HG03064 (cell line): ENCODE results near the gene HTR4.
"Not testable (repeated sequence)": the region's sequence is repeated elsewhere in the genome, so short reads cannot be mapped to it uniquely, and the experiment has no call there.

Source experiments
- ATAC-seq: cut with Tn5 transposase; IDR thresholded peaks from one replicate; pipeline ENCODE4 v1.9.1; 2021; ENCODE audit warnings: low read depth; ENCODE audit not compliant: unreplicated experiment

The HTR4 gene

GRCh38 chr5:148541054-148541835 is 113.1 kb downstream of the HTR4 start:
- ATAC-seq, result no peak

- ATAC-seq, result no peak
These were observed 113.7 kb downstream of the HTR4 start for GRCh38 chr5:148540647-148541046.

GRCh38 chr5:148539851-148540250 is 114.5 kb downstream of the HTR4 start:
- no peak for ATAC-seq

GRCh38 chr5:148535190-148535589 is 119.1 kb downstream of the HTR4 start:
- no peak for ATAC-seq

- ATAC-seq, result no peak
These were observed 121.2 kb downstream of the HTR4 start for GRCh38 chr5:148532969-148533670.

- ATAC-seq, result not testable (repeated sequence)
These were observed 124.9 kb downstream of the HTR4 start for GRCh38 chr5:148529450-148529849.

GRCh38 chr5:148524721-148525120 is 129.6 kb downstream of the HTR4 start:
- no peak for ATAC-seq

- no peak for ATAC-seq
These were observed 131.2 kb downstream of the HTR4 start for GRCh38 chr5:148523139-148523538.

GRCh38 chr5:148515460-148515859 is 138.9 kb downstream of the HTR4 start:
- ATAC-seq, result no peak

- no peak for ATAC-seq
These were observed 140.0 kb downstream of the HTR4 start for GRCh38 chr5:148514344-148514743.

GRCh38 chr5:148512498-148512897 is 141.8 kb downstream of the HTR4 start:
- no peak for ATAC-seq

GRCh38 chr5:148511810-148512347 is 142.4 kb downstream of the HTR4 start:
- ATAC-seq, result peak; percentile 90

GRCh38 chr5:148509893-148510292 is 144.4 kb downstream of the HTR4 start:
- no peak for ATAC-seq

- no peak for ATAC-seq
These were observed 146.7 kb downstream of the HTR4 start for GRCh38 chr5:148507648-148508047.

- ATAC-seq, result no peak
These were observed 154.9 kb downstream of the HTR4 start for GRCh38 chr5:148499452-148499851.

- no peak for ATAC-seq
These were observed 156.6 kb downstream of the HTR4 start for GRCh38 chr5:148497757-148498156.

- no peak for ATAC-seq
These were observed 162.0 kb downstream of the HTR4 start for GRCh38 chr5:148492351-148492750.

GRCh38 chr5:148491793-148492184 is 162.5 kb downstream of the HTR4 start:
- ATAC-seq, result no peak

- no peak for ATAC-seq
These were observed 163.1 kb downstream of the HTR4 start for GRCh38 chr5:148491015-148491792.

- ATAC-seq, result no peak
These were observed 165.6 kb downstream of the HTR4 start for GRCh38 chr5:148488757-148489156.

- ATAC-seq, result no peak
These were observed 167.9 kb downstream of the HTR4 start for GRCh38 chr5:148486456-148486855.
